Astrocyte (in vitro differentiated cells and primary cell): ENCODE results near the gene CAMKK2. TPM values are rescaled to one million over a fixed set of nuclear protein-coding genes. Genes with fewer than 3 reads are reported as not detected.

ENCODE experiments used
- DNase-seq: peaks from one replicate; pipeline ENCODE4 v3.0.0-alpha.2; 2010; ENCODE audit warnings: low read depth
- FAIRE-seq: peaks from 2 replicates; lab custom pipeline; 2011; peaks lifted over from hg19 to GRCh38; lab: Jason Lieb, UNC
- H2AFZ ChIP-seq: 2 replicates; pipeline ENCODE4 v1.6.0; 2012; ENCODE audit warnings: low read depth, low read length, inconsistent platforms
- H3K27ac ChIP-seq: 2 replicates; pipeline ENCODE4 v1.5.1; 2011; ENCODE audit warnings: low read depth, low read length, inconsistent platforms
- H3K27me3 ChIP-seq: 2 replicates; pipeline ENCODE4 v1.6.0; 2011; ENCODE audit warnings: low read length, inconsistent platforms; ENCODE audit not compliant: insufficient read depth
- H3K36me3 ChIP-seq: 2 replicates; pipeline ENCODE4 v1.5.1; 2011; ENCODE audit warnings: low read length, inconsistent platforms; ENCODE audit not compliant: insufficient read depth
- H3K4me1 ChIP-seq: 2 replicates; pipeline ENCODE4 v1.5.1; 2011; ENCODE audit warnings: low read length, inconsistent platforms; ENCODE audit not compliant: insufficient read depth
- H3K4me2 ChIP-seq: 2 replicates; pipeline ENCODE4 v1.6.0; 2012; ENCODE audit warnings: low read length, inconsistent platforms
- H3K4me3 ChIP-seq: 2 replicates; pipeline ENCODE4 v1.5.1; 2011; ENCODE audit warnings: low read depth, mild to moderate bottlenecking, low read length, inconsistent platforms; ENCODE audit not compliant: insufficient read depth
- H3K79me2 ChIP-seq: 2 replicates; pipeline ENCODE4 v1.6.0; 2012; ENCODE audit warnings: mild to moderate bottlenecking, low read length, inconsistent platforms; ENCODE audit not compliant: insufficient read depth
- H3K9ac ChIP-seq: 2 replicates; pipeline ENCODE4 v1.6.0; 2012; ENCODE audit warnings: mild to moderate bottlenecking, low read length, inconsistent platforms
- H3K9me3 ChIP-seq: 2 replicates; pipeline ENCODE4 v1.5.1; 2012; ENCODE audit warnings: low read depth, mild to moderate bottlenecking, low read length, inconsistent platforms; ENCODE audit not compliant: insufficient read depth
- H4K20me1 ChIP-seq: 2 replicates; pipeline ENCODE4 v1.6.0; 2012; ENCODE audit warnings: low read length, inconsistent platforms; ENCODE audit not compliant: insufficient read depth
- H3K27ac Mint-ChIP-seq: one replicate; pipeline ENCODE4 v1.8.0; 2021; ENCODE audit warnings: mild to moderate bottlenecking, mixed read lengths; ENCODE audit not compliant: unreplicated experiment
- H3K27me3 Mint-ChIP-seq: one replicate; pipeline ENCODE4 v1.8.0; 2021; ENCODE audit warnings: low read depth, mixed read lengths; ENCODE audit not compliant: unreplicated experiment
- H3K36me3 Mint-ChIP-seq: one replicate; pipeline ENCODE4 v1.8.0; 2021; ENCODE audit warnings: low read depth, mixed read lengths; ENCODE audit not compliant: unreplicated experiment
- H3K4me1 Mint-ChIP-seq: one replicate; pipeline ENCODE4 v1.8.0; 2021; ENCODE audit warnings: low read depth, mixed read lengths; ENCODE audit not compliant: unreplicated experiment
- H3K4me3 Mint-ChIP-seq: one replicate; pipeline ENCODE4 v1.8.0; 2021; ENCODE audit warnings: mild to moderate bottlenecking, moderate library complexity, mixed read lengths; ENCODE audit not compliant: unreplicated experiment
- H3K9me3 Mint-ChIP-seq: one replicate; pipeline ENCODE4 v1.8.0; 2021; ENCODE audit warnings: mild to moderate bottlenecking, mixed read lengths; ENCODE audit not compliant: unreplicated experiment
- CTCF ChIP-seq: IDR thresholded peaks from 2 replicates; pipeline ENCODE4 v1.5.1; 2011; ENCODE audit warnings: low read depth, mild to moderate bottlenecking, inconsistent platforms, low read length, moderate library complexity; ENCODE audit not compliant: insufficient read depth
- EZH2 ChIP-seq: IDR thresholded peaks from 2 replicates; pipeline ENCODE4 v1.6.1; 2012; ENCODE audit warnings: mild to moderate bottlenecking, low read length, inconsistent platforms; ENCODE audit not compliant: insufficient read depth
- total RNA-seq: library from RNA; stranded (reverse); gene quantifications from 2 replicates; pipeline ENCODE4 v1.2.1, GENCODE V29; 2021

CAMKK2 gene
- total RNA-seq, 1 donor from 2014 or later: 22.0 TPM

DNA sequence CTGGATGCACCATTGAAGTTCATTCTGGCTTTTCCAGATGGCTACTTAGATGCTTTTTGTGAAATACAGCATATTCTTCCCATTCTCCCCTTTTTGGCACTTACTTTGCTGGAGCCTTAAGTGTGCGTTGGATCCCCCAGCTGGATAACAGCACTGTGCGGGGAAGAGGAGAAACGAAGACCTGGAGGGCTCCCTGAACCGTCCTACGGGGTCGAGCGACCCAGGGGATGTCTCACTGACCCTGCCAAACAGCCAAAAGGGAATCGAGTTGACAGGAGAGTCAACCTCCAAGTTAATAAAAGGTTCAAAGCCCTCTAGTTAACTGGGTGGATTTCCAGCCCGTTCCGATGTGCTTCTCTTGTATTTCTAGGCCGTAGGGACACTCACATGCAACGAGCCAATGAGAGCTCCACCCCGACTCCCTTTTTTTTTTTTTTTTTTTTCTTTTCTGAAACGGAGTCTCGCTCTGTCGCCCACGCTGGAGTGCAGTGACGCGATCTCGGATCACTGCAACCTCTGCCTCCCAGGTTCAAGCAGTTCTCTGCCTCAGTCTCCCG lies 1.0 kb upstream of the CAMKK2 start:
- H3K27me3 ChIP-seq: no peaks in the 10 kb centered on the region
- Mint-ChIP-seq H3K9me3 (no peaks in the 10 kb centered on the region), H3K27ac (no peak overlapping the region), H3K4me3 (peak overlapping the region; percentile 80), H3K36me3 (no peaks in the 10 kb centered on the region), H3K27me3 (no peaks in the 10 kb centered on the region), H3K4me1 (peaks cover 2% of the 10 kb centered on the region)
- no peaks in the 10 kb centered on the region for H3K9me3 ChIP-seq
- TF ChIP-seq CTCF: no peak
- H3K79me2 ChIP-seq: peaks cover 28% of the 10 kb centered on the region
- H3K36me3 ChIP-seq: no peaks in the 10 kb centered on the region
- FAIRE-seq (no peak), DNase-seq (peak; percentile 30)
- peak overlapping the region; percentile 98 for H3K4me2 ChIP-seq
- peak overlapping the region; percentile 72 for H3K4me3 ChIP-seq
- H3K4me1 ChIP-seq: peaks cover 16% of the 10 kb centered on the region
- peaks cover 27% of the 10 kb centered on the region for H4K20me1 ChIP-seq
- H3K9ac ChIP-seq: peak overlapping the region; percentile 63
- no peak overlapping the region for H3K27ac ChIP-seq
- peak overlapping the region; percentile 90 for H2AFZ ChIP-seq

DNA sequence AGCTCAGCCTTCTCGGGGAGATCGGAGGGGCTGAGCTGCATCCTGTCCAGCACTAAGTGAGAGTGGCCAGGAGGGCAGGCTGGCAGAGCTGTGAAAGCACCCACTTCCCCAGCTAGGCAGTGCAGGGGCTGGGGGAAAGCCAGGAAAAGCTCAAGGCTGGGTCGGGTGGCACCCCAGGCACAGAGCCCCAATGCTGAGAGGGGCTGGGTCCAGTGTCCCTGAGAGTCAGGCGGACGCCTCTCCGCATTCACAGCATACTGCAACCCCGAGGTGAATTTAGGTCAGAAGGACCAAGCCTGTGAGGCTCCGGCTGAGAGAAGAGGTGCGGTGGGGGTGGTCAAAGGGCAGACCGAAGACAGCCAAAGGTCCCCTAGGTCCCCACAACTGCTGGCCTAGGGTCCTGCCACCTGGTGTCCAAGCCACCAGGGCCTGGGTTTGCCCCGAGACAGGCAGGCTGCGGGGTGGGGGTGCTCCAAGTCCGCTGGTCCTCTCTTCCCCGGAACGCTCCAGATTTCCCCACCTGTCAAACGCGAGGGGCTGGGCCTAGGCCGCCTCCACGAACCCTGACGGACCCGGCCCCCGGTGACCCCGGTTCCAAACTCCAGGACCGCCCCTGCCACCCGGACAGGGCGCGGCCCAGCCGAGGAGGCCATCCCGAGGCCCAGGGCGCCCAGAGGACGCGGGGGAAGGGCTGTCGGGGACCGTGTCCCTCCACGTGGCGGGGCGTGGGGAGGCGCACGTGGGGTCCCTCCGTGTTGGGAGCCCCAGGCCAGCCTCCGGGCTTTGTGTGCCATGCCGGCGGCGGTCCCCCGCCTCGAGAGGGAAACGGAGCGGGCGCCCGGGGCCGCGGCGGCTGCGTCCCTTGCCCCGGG lies 527 bp downstream of the CAMKK2 start:
- H3K27ac Mint-ChIP-seq: peak overlapping the region; percentile 72
- FAIRE-seq: no peak

More for the DNA sequence above, 527 bp downstream of the CAMKK2 start:
- Histone ChIP-seq H2AFZ (peak overlapping the region; percentile 78), H3K4me1 (peaks cover 16% of the 10 kb centered on the region), H3K9me3 (no peaks in the 10 kb centered on the region), H3K27ac (peak overlapping the region; percentile 19), H3K4me2 (peak overlapping the region; percentile 98), H3K4me3 (peak overlapping the region; percentile 87), H4K20me1 (peaks cover 30% of the 10 kb centered on the region), H3K79me2 (peaks cover 28% of the 10 kb centered on the region), H3K27me3 (no peaks in the 10 kb centered on the region), H3K36me3 (no peaks in the 10 kb centered on the region), H3K9ac (peak overlapping the region; percentile 86)
- H3K36me3 Mint-ChIP-seq: peaks cover 3% of the 10 kb centered on the region
- TF ChIP-seq EZH2: no peak
- TF ChIP-seq CTCF: no peak
- no peaks in the 10 kb centered on the region for H3K9me3 Mint-ChIP-seq
- peaks cover 2% of the 10 kb centered on the region for H3K4me1 Mint-ChIP-seq
- DNase-seq: no peak
- H3K27me3 Mint-ChIP-seq: no peaks in the 10 kb centered on the region
- peak overlapping the region; percentile 92 for H3K4me3 Mint-ChIP-seq
